NB4 (cell line): ENCODE results near the gene POLR2B.
A peak's percentile ranks its signal among the peaks of the same experiment; 100 is the strongest.

ENCODE experiments used
- DNase-seq: peaks from one replicate; pipeline ENCODE4 v3.0.0; 2010; ENCODE audit warnings: low read depth
- H3K4me3 ChIP-seq: one replicate; pipeline ENCODE4 v1.5.1; 2011; ENCODE audit warnings: mild to moderate bottlenecking, low read depth, low read length, moderate library complexity
- CTCF ChIP-seq: IDR thresholded peaks from one replicate; pipeline ENCODE4 v1.5.1; 2012; ENCODE audit warnings: low read depth, low read length
- MYC ChIP-seq: IDR thresholded peaks from 2 replicates; pipeline ENCODE4 v1.6.1; 2011; ENCODE audit warnings: low read depth, low read length
- POLR2A ChIP-seq: IDR thresholded peaks from 2 replicates; pipeline ENCODE4 v1.6.1; 2011; ENCODE audit warnings: mild to moderate bottlenecking; ENCODE audit not compliant: insufficient read length; ENCODE audit errors: extremely low read depth
- TF ChIP-seq, protein P1 (sequence below): IDR thresholded peaks from 2 replicates; pipeline ENCODE4 v1.6.1; 2011; ENCODE audit warnings: low read depth, low read length

Gene POLR2B

DNA sequence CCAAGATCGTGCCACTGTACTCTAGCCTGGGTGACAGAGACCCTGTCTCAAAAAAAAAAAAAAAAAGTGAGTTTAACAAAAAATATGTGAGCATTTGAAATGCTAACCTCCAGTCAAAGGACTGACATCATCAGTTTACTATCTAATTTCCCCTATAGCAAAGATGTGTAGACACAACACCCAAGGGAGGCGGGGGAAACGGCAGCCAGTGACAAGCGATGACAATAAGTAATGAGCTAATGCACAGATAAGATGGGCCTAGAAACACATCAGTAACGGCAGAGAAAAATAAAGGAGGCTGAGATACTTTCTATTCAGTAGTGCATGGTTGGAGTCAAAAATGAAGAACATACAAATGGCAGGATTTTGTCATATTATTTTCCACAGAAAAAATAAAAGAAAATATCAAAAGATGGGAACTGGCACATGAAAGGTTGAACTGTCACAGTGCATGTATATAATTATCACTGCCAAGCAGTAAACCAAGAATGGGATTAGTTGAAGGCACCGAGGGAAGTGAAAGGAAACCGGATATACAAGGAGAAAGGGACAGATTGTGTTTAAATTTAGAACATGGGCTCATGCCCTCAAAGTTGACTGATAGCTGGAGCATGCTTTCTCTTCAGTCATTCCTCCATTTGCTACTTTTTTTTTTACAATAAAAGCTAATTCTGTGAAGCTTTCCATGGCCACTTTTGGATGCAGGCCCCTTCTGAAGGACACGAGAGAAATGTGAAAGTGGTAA lies 89.7 kb downstream of the POLR2B start:
- H3K4me3 ChIP-seq, result no peak overlapping the region
- DNase-seq, result no peak
- TF ChIP-seq CTCF, result no peak
- no peak for TF ChIP-seq MYC
- TF ChIP-seq, protein P1, sequence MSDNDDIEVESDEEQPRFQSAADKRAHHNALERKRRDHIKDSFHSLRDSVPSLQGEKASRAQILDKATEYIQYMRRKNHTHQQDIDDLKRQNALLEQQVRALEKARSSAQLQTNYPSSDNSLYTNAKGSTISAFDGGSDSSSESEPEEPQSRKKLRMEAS, result no peak
- no peak for TF ChIP-seq POLR2A

DNA sequence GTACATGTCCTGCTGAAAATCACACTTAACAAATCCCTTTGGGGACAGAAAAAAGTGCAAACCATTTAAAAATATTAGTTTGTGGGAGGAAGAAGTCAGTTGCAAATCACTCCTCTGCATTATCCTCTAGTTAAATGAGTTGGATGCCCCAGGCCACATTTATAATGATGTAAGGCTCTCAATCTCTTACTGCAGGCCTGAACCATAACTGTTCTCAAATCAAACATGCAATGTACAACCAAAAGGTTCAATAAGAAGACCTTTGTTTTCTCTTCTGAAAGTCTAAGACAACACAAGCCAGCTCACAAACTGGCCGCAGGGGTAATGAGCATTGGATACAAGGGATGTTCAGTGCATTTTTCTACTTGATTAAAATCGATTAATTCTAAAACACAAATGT lies 91.8 kb downstream of the POLR2B start:
- no peak for DNase-seq
- TF ChIP-seq MYC (no peak), POLR2A (no peak), CTCF (no peak)
- TF ChIP-seq, protein P1, result no peak
- no peak overlapping the region for H3K4me3 ChIP-seq

DNA sequence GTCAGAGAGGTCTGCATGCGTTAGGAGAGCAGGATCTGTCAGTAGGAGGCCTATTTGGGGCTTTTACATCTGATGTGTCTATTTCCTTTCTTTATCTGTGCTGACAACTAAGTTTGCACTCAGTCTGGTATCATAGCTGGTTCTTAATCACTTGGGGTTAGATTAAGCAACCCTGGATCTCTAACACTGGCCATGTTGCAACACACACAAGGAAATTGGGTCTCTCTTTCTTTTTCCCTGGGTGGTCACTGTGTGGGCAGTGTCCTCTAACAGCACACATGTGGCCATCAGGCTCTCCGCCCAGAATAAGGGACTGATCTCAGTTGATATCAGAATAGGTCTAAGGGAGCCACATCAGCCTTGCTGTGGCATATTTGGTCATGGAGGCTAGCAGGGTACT lies 92.6 kb downstream of the POLR2B start:
- TF ChIP-seq MYC, result peak; percentile 57
- no peak for TF ChIP-seq CTCF
- peak; percentile 86 for DNase-seq
- H3K4me3 ChIP-seq, result no peak overlapping the region

DNA sequence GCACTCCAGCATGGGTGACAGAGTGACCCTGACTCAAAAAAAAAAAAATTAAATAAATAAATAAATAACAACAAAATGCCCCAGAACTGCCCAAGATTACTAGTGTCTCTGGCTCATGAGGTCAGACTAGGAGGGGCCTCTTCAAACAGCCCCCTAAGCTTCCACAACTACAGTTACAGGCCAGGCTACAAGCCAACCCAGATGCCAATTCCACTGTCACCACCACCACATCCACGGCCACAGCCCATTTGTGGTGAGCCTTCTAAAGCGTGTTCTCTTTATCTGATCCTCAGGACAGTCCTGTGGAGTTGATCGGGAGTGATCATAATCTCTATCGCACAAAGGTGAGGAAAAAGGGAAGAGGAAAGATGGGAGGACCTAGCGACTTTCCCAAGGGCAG lies 94.9 kb downstream of the POLR2B start:
- no peak for DNase-seq

GRCh38 chr4:57074744-57075143 lies 96.0 kb downstream of the POLR2B start:
- no peak overlapping the region for H3K4me3 ChIP-seq
- no peak for TF ChIP-seq MYC
- no peak for TF ChIP-seq CTCF
- no peak for TF ChIP-seq POLR2A
- TF ChIP-seq, protein P1, result no peak
- no peak for DNase-seq

More for the DNA sequence above, 94.9 kb downstream of the POLR2B start:
- no peak overlapping the region for H3K4me3 ChIP-seq
- TF ChIP-seq CTCF (no peak), POLR2A (no peak), MYC (no peak)
- TF ChIP-seq, protein P1, result no peak
